B cell (primary cell): ENCODE data around the gene KRTAP2-4. TPM values are rescaled to one million over a fixed set of nuclear protein-coding genes. Genes with fewer than 3 reads are reported as not detected.
"Not testable (repeated sequence)": the region's sequence is repeated elsewhere in the genome, so short reads cannot be mapped to it uniquely, and the experiment has no call there.

Experiments used
- ATAC-seq: fragments of 200-7000 bp; cut with Tn5 transposase; one replicate; pipeline ENCODE4 v1.10.0; 2021; ENCODE audit warnings: low read depth, mild to moderate bottlenecking, moderate number of reproducible peaks, moderate library complexity
- CTCF ChIA-PET: fragments of 350-600 bp; sonication (Branson Sonifier 250); formaldehyde crosslinking; loops from one replicate; lab custom pipeline; 2021; ENCODE audit warnings: antibody characterized with exemption, inconsistent platforms; lab: Charles Lee
- POLR2A ChIA-PET: fragments of 350-600 bp; sonication (Branson Sonifier 250); formaldehyde crosslinking; loops from one replicate; lab custom pipeline; 2021; ENCODE audit warnings: antibody characterized with exemption; lab: Charles Lee
- DNase-seq: peaks from one replicate; pipeline ENCODE4 v3.0.0; 2013
- H2AFZ ChIP-seq: 2 replicates; pipeline ENCODE4 v1.6.1; 2012; ENCODE audit warnings: mild to moderate bottlenecking, low read depth, low read length; ENCODE audit not compliant: insufficient read depth, poor library complexity, severe bottlenecking
- H3K27ac ChIP-seq, 2 donors: 1 replicate in 1 of 2; 2 replicates in 1 of 2; pipeline ENCODE4 v1.5.1; 2012 to 2013; ENCODE audit warnings: low read length in 2 of 2, mild to moderate bottlenecking in 2 of 2, moderate library complexity in 1 of 2
- H3K27me3 ChIP-seq, 4 experiments: fragments of 200-600 bp in 1 of 4; sonication (generic) in 1 of 4; replicated peaks in 1 of 4; 1 replicate in 2 of 4; 2 replicates in 2 of 4; pipeline versions ENCODE4 v1.6.1 to v1.7.0; 2013 to 2016; ENCODE audit warnings: low read length in 3 of 4, mild to moderate bottlenecking in 2 of 4, mixed read lengths in 1 of 4, moderate library complexity in 1 of 4; ENCODE audit not compliant: insufficient read depth in 4 of 4, control insufficient read depth in 3 of 4; ENCODE audit errors: control extremely low read depth in 1 of 4
- H3K36me3 ChIP-seq, 2 experiments: replicated peaks in 1 of 2; 1 replicate in 1 of 2; 2 replicates in 1 of 2; pipeline versions ENCODE4 v1.6.1 to v1.7.1; 2013; ENCODE audit warnings: low read length in 1 of 2; ENCODE audit not compliant: insufficient read depth in 2 of 2, control insufficient read depth in 1 of 2; ENCODE audit errors: control extremely low read depth in 1 of 2, extremely low read depth in 1 of 2
- H3K4me1 ChIP-seq, 2 donors: fragments of 200-600 bp in 1 of 2; sonication (generic) in 1 of 2; 1 replicate in 1 of 2; 2 replicates in 1 of 2; pipeline versions ENCODE4 v1.5.1 to v1.6.1; 2013 to 2017; ENCODE audit warnings: low read length in 2 of 2; ENCODE audit not compliant: control insufficient read depth in 2 of 2, insufficient read depth in 2 of 2
- H3K4me2 ChIP-seq: replicated peaks from 2 replicates; pipeline ENCODE3; 2012; ENCODE audit warnings: mild to moderate bottlenecking, low read depth, low read length; ENCODE audit not compliant: poor library complexity, severe bottlenecking
- H3K4me3 ChIP-seq, 5 experiments: fragments of 200-600 bp in 1 of 5; sonication (generic) in 1 of 5; 1 replicate in 3 of 5; 2 replicates in 2 of 5; pipeline versions ENCODE4 v1.5.1 to v1.7.0; 2011 to 2016; ENCODE audit warnings: low read length in 4 of 5, mild to moderate bottlenecking in 4 of 5, low read depth in 2 of 5, control low read depth in 1 of 5, moderate library complexity in 1 of 5; ENCODE audit not compliant: insufficient read depth in 1 of 5; ENCODE audit errors: control extremely low read depth in 1 of 5, extremely low read depth in 1 of 5
- H3K79me2 ChIP-seq: fragments of 200-600 bp; sonication (generic); one replicate; pipeline ENCODE4 v1.6.0; 2016; ENCODE audit warnings: low read length; ENCODE audit not compliant: control insufficient read depth, insufficient read depth
- H3K9ac ChIP-seq: fragments of 200-600 bp; sonication (generic); 2 replicates; pipeline ENCODE4 v1.6.1; 2017; ENCODE audit warnings: mild to moderate bottlenecking, low read length, moderate library complexity
- H3K9me3 ChIP-seq, 3 donors: one replicate each; pipeline versions ENCODE4 v1.6.1 to v1.7.1; 2013; ENCODE audit warnings: low read length in 2 of 3; ENCODE audit not compliant: control insufficient read depth in 2 of 3, insufficient read depth in 1 of 3; ENCODE audit errors: control extremely low read depth in 1 of 3
- H4K20me1 ChIP-seq: 2 replicates; pipeline ENCODE4 v1.6.0; 2012; ENCODE audit warnings: mild to moderate bottlenecking, low read length; ENCODE audit not compliant: insufficient read depth, control insufficient read depth, poor library complexity, severe bottlenecking
- H3K27ac Mint-ChIP-seq: one replicate; pipeline ENCODE4 v1.8.0; 2021; ENCODE audit warnings: mixed read lengths
- H3K27me3 Mint-ChIP-seq: one replicate; pipeline ENCODE4 v1.8.0; 2021; ENCODE audit warnings: mixed read lengths
- H3K4me1 Mint-ChIP-seq: one replicate; pipeline ENCODE4 v1.8.0; 2021; ENCODE audit warnings: mixed read lengths
- H3K4me3 Mint-ChIP-seq: one replicate; pipeline ENCODE4 v1.8.0; 2021; ENCODE audit warnings: mixed read lengths
- H3K9me3 Mint-ChIP-seq: one replicate; pipeline ENCODE4 v1.8.0; 2022; ENCODE audit warnings: mixed read lengths; ENCODE audit not compliant: insufficient read depth
- EZH2 ChIP-seq: IDR thresholded peaks from 2 replicates; pipeline ENCODE4 v1.6.1; 2012; ENCODE audit warnings: borderline replicate concordance, low read depth, mild to moderate bottlenecking, moderate library complexity, low read length; ENCODE audit not compliant: insufficient read depth, poor library complexity, severe bottlenecking
- WGBS: methylation state at CpG from one replicate; pipeline ENCODE4 v1.1.5; 2013; ENCODE audit warnings: missing lambda C conversion rate; ENCODE audit not compliant: insufficient coverage; 5-methylcytosine and 5-hydroxymethylcytosine counted together
- intact Hi-C: fragments of 100-400 bp; cut with micrococcal nuclease; formaldehyde crosslinking; loops from one replicate; pipeline ENCODE4 v1.10.0; 2022
- polyA plus RNA-seq: library from polyadenylated mRNA; depleted of rRNA; stranded (reverse); fragments of >200 nt; gene quantifications from 2 replicates; pipeline ENCODE4 v1.2.3, GENCODE V29; 2012
- total RNA-seq, 2 donors: library from RNA; stranded (reverse); fragments of 120-200 nt in 1 of 2; gene quantifications; 1 replicate in 1 of 2; 2 replicates in 1 of 2; pipeline versions ENCODE4 v1.2.3 to v1.2.4, GENCODE V29; 2013 to 2022
- TF ChIP-seq, protein P1 (sequence below): fragments of 200-600 bp; IDR thresholded peaks from one replicate; pipeline ENCODE4 v1.8.0; 2022; ENCODE audit warnings: antibody characterized with exemption, mild to moderate bottlenecking

The KRTAP2-4 gene
- total and polyA plus RNA-seq, 2 donors (not counting 1 experiment from before 2014, with no cell fraction given) = not detected

DNA sequence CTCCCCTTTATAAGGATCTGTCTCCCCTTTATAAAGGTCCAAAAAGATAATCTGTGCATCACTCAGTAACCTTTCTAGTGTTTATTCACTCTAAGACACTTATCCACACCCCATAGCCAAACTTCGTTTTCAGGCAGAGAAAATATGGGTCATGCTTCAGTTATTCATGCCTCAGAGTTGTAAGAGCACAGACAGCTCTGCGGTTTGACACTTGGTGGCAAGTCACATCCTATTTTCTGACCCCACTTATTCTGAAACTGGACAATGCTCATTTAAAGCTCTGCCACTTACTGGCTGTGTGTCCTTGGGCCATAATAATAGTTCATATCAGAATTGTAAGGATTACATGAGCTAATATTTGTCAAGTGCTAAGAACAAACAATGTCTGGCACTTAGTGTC is 16.6 kb downstream of the KRTAP2-4 start:
- Histone ChIP-seq H3K4me1 (no peaks in the 10 kb centered on the region), H3K9me3 (no peaks in the 10 kb centered on the region), H3K36me3 (no peaks in the 10 kb centered on the region), H3K4me3 (no peak overlapping the region), H3K27me3 (peaks cover 0 to 2% (median 0%) of the 10 kb centered on the region in 4 experiments), H3K79me2 (no peaks in the 10 kb centered on the region), H3K9ac (no peak overlapping the region), H2AFZ (no peak overlapping the region), H3K27ac (no peak overlapping the region), H3K4me2 (no peak overlapping the region), H4K20me1 (no peaks in the 10 kb centered on the region)
- Mint-ChIP-seq H3K4me1 (peaks cover 2% of the 10 kb centered on the region), H3K27ac (no peak overlapping the region), H3K27me3 (peaks cover 37% of the 10 kb centered on the region), H3K4me3 (no peak overlapping the region), H3K9me3 (no peaks in the 10 kb centered on the region)
- no peak for ATAC-seq
- DNase-seq = no peak
- 50% methylated on average over 1 of the region's 2 CpGs for WGBS
- POLR2A ChIA-PET = no interaction called here
- intact Hi-C loops = no loop called here
- CTCF ChIA-PET = no interaction called here
- TF ChIP-seq EZH2 = no peak
- TF ChIP-seq, protein P1, sequence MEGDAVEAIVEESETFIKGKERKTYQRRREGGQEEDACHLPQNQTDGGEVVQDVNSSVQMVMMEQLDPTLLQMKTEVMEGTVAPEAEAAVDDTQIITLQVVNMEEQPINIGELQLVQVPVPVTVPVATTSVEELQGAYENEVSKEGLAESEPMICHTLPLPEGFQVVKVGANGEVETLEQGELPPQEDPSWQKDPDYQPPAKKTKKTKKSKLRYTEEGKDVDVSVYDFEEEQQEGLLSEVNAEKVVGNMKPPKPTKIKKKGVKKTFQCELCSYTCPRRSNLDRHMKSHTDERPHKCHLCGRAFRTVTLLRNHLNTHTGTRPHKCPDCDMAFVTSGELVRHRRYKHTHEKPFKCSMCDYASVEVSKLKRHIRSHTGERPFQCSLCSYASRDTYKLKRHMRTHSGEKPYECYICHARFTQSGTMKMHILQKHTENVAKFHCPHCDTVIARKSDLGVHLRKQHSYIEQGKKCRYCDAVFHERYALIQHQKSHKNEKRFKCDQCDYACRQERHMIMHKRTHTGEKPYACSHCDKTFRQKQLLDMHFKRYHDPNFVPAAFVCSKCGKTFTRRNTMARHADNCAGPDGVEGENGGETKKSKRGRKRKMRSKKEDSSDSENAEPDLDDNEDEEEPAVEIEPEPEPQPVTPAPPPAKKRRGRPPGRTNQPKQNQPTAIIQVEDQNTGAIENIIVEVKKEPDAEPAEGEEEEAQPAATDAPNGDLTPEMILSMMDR = no peak

DNA sequence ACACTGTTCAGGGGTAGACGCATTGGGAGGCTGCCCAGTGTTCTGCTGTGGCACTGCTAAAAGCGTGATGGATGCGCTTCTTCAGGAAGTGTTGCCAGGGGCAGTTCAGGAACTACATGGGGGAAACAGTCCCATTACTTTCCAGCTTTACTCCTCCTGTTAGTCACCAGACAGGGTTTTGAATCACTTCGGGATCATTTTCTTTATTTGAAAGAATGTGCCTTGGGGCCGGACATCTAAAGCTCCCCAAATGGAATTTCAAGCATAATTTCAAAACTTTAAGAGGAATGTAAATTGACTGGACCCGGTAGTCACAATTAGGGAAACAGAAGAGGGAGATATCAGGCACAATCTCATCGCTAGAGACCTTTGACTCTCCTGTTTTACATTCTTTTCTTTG is 17.2 kb downstream of the KRTAP2-4 start:
- Histone ChIP-seq H4K20me1 (no peaks in the 10 kb centered on the region), H3K79me2 (no peaks in the 10 kb centered on the region), H3K36me3 (no peaks in the 10 kb centered on the region), H3K4me2 (no peak overlapping the region), H3K9me3 (peaks cover 0 to 1% (median 0%) of the 10 kb centered on the region in 3 donors), H2AFZ (no peak overlapping the region), H3K27me3 (peaks cover 0 to 2% (median 0%) of the 10 kb centered on the region in 4 experiments), H3K4me3 (no peak overlapping the region), H3K27ac (no peak overlapping the region), H3K4me1 (no peaks in the 10 kb centered on the region), H3K9ac (no peak overlapping the region)
- H3K9me3 Mint-ChIP-seq = peaks cover 3% of the 10 kb centered on the region
- no peak for TF ChIP-seq EZH2
- TF ChIP-seq, protein P1 = no peak
- no peak overlapping the region for H3K27ac Mint-ChIP-seq
- CTCF ChIA-PET = no interaction called here
- H3K4me3 Mint-ChIP-seq = no peak overlapping the region
- DNase-seq (no peak), ATAC-seq (no peak)
- POLR2A ChIA-PET = no interaction called here
- intact Hi-C loops = no loop called here
- 100% methylated on average over 4 of the region's 7 CpGs for whole genome bisulfite sequencing
- H3K27me3 Mint-ChIP-seq = peaks cover 36% of the 10 kb centered on the region
- peaks cover 2% of the 10 kb centered on the region for H3K4me1 Mint-ChIP-seq

DNA sequence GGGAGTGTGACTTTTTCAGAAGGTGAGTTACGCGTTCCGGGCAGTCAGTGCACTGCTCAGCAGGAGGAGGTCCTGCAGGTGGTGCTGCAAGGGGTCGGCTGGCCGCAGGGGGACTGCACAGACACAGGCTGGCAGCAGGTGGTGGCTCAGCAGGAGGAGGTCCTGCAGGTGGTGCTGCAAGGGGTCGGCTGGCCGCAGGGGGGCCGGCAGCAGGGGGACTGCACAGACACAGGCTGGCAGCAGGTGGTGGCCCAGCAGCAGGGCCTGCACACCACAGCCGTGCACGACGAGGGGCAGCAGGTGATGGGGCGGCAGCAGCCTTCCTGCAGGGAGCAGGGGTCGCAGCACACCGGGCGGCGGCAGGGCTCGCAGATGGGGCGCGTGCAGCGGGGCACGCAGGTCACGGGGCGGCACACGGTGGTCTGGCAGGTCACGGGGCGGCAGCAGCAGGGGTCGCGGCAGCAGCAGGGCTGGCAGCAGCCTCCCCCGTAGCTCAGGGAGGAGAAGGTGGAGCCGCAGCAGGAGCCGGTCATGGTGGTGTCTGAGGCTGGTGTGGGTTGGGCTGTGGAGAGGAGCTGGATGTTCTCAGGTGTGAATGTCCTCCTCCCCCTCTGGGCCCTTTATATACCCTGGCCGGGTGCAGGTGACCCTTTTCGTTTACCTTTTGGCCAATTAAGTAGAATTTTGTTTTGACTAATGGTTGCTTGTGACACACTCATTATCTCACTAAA is 18.8 kb downstream of the KRTAP2-4 start, which contains the start of gene KRTAP2-1:
Gene KRTAP2-1, minus strand, starts transcription at position 582 of the 731 bp plus-strand sequence. Its CDS starts 49 bp downstream, at position 533.
- H3K4me1 Mint-ChIP-seq, DNase-seq, H3K4me3 Mint-ChIP-seq, intact Hi-C loops, POLR2A ChIA-PET, H3K27ac Mint-ChIP-seq, H3K27me3 ChIP-seq, H2AFZ ChIP-seq, H3K36me3 ChIP-seq, H3K4me2 ChIP-seq, H3K9ac ChIP-seq, H4K20me1 ChIP-seq, H3K4me3 ChIP-seq, H3K79me2 ChIP-seq, H3K4me1 ChIP-seq, H3K9me3 ChIP-seq, H3K27ac ChIP-seq, ATAC-seq, H3K9me3 Mint-ChIP-seq: not testable (repeated sequence)
- 83% methylated on average over 3 of the region's 33 CpGs for WGBS
- H3K27me3 Mint-ChIP-seq = peaks cover 35% of the 10 kb centered on the region
- CTCF ChIA-PET = interaction anchor here (1.3 kb wide), 1 partner anchor 8 kb away, joined by 3 read pairs; no protein-coding TSS in a partner anchor
